Esophagus muscularis mucosa (tissue), 3 donors: ENCODE data around the gene ZXDB.

Experiments used
- POLR2A ChIP-seq: fragments of 450-650 bp; IDR thresholded peaks from one replicate; pipeline ENCODE4 v1.6.1; 2017; ENCODE audit warnings: antibody characterized with exemption, moderate library complexity, mild to moderate bottlenecking, low read depth
- TF ChIP-seq, protein P1 (sequence below), 3 experiments: fragments of 200-600 bp in 2 of 3; fragments of 450-650 bp in 1 of 3; sonication (generic) in 2 of 3; IDR thresholded peaks; one replicate each; pipeline ENCODE4 v1.5.1; 2017 to 2019; ENCODE audit warnings: antibody characterized with exemption in 3 of 3, mild to moderate bottlenecking in 2 of 3, moderate library complexity in 1 of 3

DNA sequence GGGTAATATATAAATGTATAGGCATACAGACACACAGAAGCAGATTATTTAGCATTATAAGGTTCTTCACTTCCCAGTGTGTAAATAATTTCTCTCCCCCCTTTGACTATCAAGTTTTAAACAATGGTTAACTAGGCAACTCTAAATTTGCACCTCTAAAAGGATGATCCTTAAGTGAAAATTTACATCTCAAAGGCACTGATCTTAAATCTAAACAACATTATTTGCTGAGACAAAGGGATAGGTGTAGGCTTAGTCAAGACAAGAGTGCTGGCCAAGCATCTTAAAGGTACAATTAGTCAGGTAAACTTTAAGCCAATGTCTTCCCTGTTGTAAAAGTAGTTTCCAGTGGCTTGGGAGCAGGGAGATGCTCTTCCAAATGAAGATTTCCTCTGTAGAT lies 55.2 kb downstream of the ZXDB start:
- TF ChIP-seq, protein P1, sequence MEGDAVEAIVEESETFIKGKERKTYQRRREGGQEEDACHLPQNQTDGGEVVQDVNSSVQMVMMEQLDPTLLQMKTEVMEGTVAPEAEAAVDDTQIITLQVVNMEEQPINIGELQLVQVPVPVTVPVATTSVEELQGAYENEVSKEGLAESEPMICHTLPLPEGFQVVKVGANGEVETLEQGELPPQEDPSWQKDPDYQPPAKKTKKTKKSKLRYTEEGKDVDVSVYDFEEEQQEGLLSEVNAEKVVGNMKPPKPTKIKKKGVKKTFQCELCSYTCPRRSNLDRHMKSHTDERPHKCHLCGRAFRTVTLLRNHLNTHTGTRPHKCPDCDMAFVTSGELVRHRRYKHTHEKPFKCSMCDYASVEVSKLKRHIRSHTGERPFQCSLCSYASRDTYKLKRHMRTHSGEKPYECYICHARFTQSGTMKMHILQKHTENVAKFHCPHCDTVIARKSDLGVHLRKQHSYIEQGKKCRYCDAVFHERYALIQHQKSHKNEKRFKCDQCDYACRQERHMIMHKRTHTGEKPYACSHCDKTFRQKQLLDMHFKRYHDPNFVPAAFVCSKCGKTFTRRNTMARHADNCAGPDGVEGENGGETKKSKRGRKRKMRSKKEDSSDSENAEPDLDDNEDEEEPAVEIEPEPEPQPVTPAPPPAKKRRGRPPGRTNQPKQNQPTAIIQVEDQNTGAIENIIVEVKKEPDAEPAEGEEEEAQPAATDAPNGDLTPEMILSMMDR (IDR thresholded peaks at IDR 0.05): no peak
- TF ChIP-seq POLR2A: no peak
